HCT116 (cell line): ENCODE measurements around the gene DDX41. TPM values are rescaled to one million over a fixed set of nuclear protein-coding genes. Genes with fewer than 3 reads are reported as not detected.

ENCODE experiments used
- ATAC-seq: fragments of 200-7000 bp; cut with Tn5 transposase; 2 replicates; pipeline ENCODE4 v1.9.1; 2020; ENCODE audit warnings: mild to moderate bottlenecking, moderate library complexity
- BruUV-seq: library from RNA; stranded (reverse); fragments of 400-500 nt; replicated peaks from 2 replicates; lab custom pipeline; 2021; lab: Mats Ljungman, UMichigan
- CTCF ChIA-PET: fragments of 300-600 bp; sonication (Branson Sonifier 250); formaldehyde crosslinking; loops from one replicate; lab custom pipeline; 2021; ENCODE audit warnings: antibody characterized with exemption; lab: Charles Lee
- POLR2A ChIA-PET: fragments of 300-600, 350-600 bp; sonication (Branson Sonifier 250); formaldehyde crosslinking; loops from one replicate; lab custom pipeline; 2021; ENCODE audit warnings: antibody characterized with exemption; lab: Charles Lee
- RAD21 ChIA-PET, 2 experiments: fragments of 300-600 bp; sonication (Branson Sonifier 250); formaldehyde crosslinking; loops; one replicate each; lab custom pipeline; 2023; ENCODE audit warnings: low total read pairs in 2 of 2; ENCODE audit not compliant: uncharacterized antibody in 2 of 2, unreplicated experiment in 2 of 2, low non-redundant PET in 1 of 2; lab: Charles Lee
- DNase-seq: peaks from one replicate; pipeline ENCODE4 v3.0.0-alpha.2; 2010; ENCODE audit warnings: low read depth, low spot score
- H2AFZ ChIP-seq: fragments of 200-600 bp; shearing (Covaris generic), sonication (generic); 2 replicates; pipeline ENCODE4 v1.6.1; 2017; ENCODE audit warnings: low read depth, mixed run types, mixed read lengths, antibody characterized with exemption, low read length; ENCODE audit not compliant: poor library complexity, severe bottlenecking
- H3K27ac ChIP-seq: 2 replicates; pipeline ENCODE4 v1.5.1; 2012; ENCODE audit warnings: low read depth, low read length
- H3K27me3 ChIP-seq: fragments of 200-600 bp; sonication (generic); 2 replicates; pipeline ENCODE4 v1.6.1; 2016; ENCODE audit warnings: mixed run types, low read length, mixed read lengths; ENCODE audit not compliant: insufficient read depth
- H3K36me3 ChIP-seq, 2 experiments: fragments of 200-500 bp in 1 of 2; fragments of 200-600 bp in 1 of 2; sonication (Bioruptor generic) in 1 of 2; sonication (generic) in 1 of 2; 2 replicates each; pipeline versions ENCODE4 v1.5.1 to v1.6.1; 2014 to 2016; ENCODE audit warnings: low read length in 2 of 2, inconsistent platforms in 1 of 2, mixed read lengths in 1 of 2, mixed run types in 1 of 2; ENCODE audit not compliant: insufficient read depth in 2 of 2, control insufficient read depth in 1 of 2
- H3K4me1 ChIP-seq, 2 experiments: fragments of 200-600 bp in 1 of 2; sonication (generic) in 1 of 2; 2 replicates each; pipeline versions ENCODE4 v1.5.1 to v1.6.1; 2012 to 2017; ENCODE audit warnings: low read length in 2 of 2, inconsistent platforms in 1 of 2, mild to moderate bottlenecking in 1 of 2, mixed read lengths in 1 of 2, mixed run types in 1 of 2, moderate library complexity in 1 of 2; ENCODE audit not compliant: insufficient read depth in 2 of 2, control insufficient read depth in 1 of 2
- H3K4me2 ChIP-seq: fragments of 200-600 bp; sonication (generic); 2 replicates; pipeline ENCODE4 v1.6.1; 2017; ENCODE audit warnings: mixed run types, low read length, mixed read lengths
- H3K4me3 ChIP-seq, 2 experiments: fragments of 200-600 bp in 1 of 2; sonication (generic) in 1 of 2; replicated peaks in 1 of 2; 2 replicates each; pipeline ENCODE4 v1.5.1; 2011 to 2016; ENCODE audit warnings: low read length in 2 of 2, control low read depth in 1 of 2, low read depth in 1 of 2, mild to moderate bottlenecking in 1 of 2, mixed read lengths in 1 of 2, mixed run types in 1 of 2
- H3K79me2 ChIP-seq: fragments of 200-600 bp; sonication (generic); 2 replicates; pipeline ENCODE4 v1.6.1; 2017; ENCODE audit warnings: mild to moderate bottlenecking, mixed run types, low read length, moderate library complexity, mixed read lengths; ENCODE audit not compliant: insufficient read depth
- H3K9ac ChIP-seq: fragments of 200-600 bp; sonication (generic); 2 replicates; pipeline ENCODE4 v1.6.1; 2016; ENCODE audit warnings: low read length, mixed read lengths
- H3K9me2 ChIP-seq: fragments of 200-600 bp; sonication (generic), shearing (Covaris generic); 2 replicates; pipeline ENCODE4 v1.6.1; 2017; ENCODE audit warnings: mixed run types, mild to moderate bottlenecking, moderate library complexity; ENCODE audit not compliant: insufficient read depth
- H3K9me3 ChIP-seq, 2 experiments: fragments of 200-500 bp in 1 of 2; fragments of 200-600 bp in 1 of 2; sonication (Bioruptor generic) in 1 of 2; sonication (generic) in 1 of 2; 2 replicates each; pipeline ENCODE4 v1.6.1; 2014 to 2017; ENCODE audit warnings: low read length in 2 of 2, mixed read lengths in 2 of 2, inconsistent platforms in 1 of 2, low read depth in 1 of 2, mild to moderate bottlenecking in 1 of 2, mixed run types in 1 of 2, moderate library complexity in 1 of 2; ENCODE audit not compliant: control insufficient read depth in 1 of 2, insufficient read depth in 1 of 2
- H4K20me1 ChIP-seq: fragments of 200-600 bp; sonication (generic), shearing (Covaris generic); 2 replicates; pipeline ENCODE4 v1.6.1; 2017; ENCODE audit warnings: mixed run types, mild to moderate bottlenecking, moderate library complexity; ENCODE audit not compliant: insufficient read depth
- CBX3 ChIP-seq: IDR thresholded peaks from 2 replicates; pipeline ENCODE4 v1.6.1; 2012; ENCODE audit warnings: low read depth
- CEBPB ChIP-seq: IDR thresholded peaks from 2 replicates; pipeline ENCODE4 v1.6.1; 2012; ENCODE audit warnings: low read depth
- EGR1 ChIP-seq: IDR thresholded peaks from 2 replicates; pipeline ENCODE4 v1.6.1; 2012; ENCODE audit warnings: low read depth
- FOSL1 ChIP-seq: IDR thresholded peaks from 2 replicates; pipeline ENCODE4 v1.6.1; 2012; ENCODE audit warnings: low read depth
- MAX ChIP-seq: IDR thresholded peaks from 2 replicates; pipeline ENCODE4 v1.6.1; 2012
- POLR2A ChIP-seq: IDR thresholded peaks from 2 replicates; pipeline ENCODE4 v1.7.0; 2011; ENCODE audit warnings: borderline replicate concordance; ENCODE audit not compliant: insufficient read depth, insufficient read length; ENCODE audit errors: extremely low read depth
- POLR2AphosphoS5 ChIP-seq: IDR thresholded peaks from 2 replicates; pipeline ENCODE4 v1.6.1; 2011; ENCODE audit warnings: mild to moderate bottlenecking, low read depth, low read length, moderate library complexity
- RAD21 ChIP-seq: IDR thresholded peaks from 2 replicates; pipeline ENCODE4 v1.6.1; 2012; ENCODE audit warnings: low read depth, mild to moderate bottlenecking
- SIN3A ChIP-seq: IDR thresholded peaks from 2 replicates; pipeline ENCODE4 v1.6.1; 2012; ENCODE audit warnings: low read depth
- SP1 ChIP-seq: IDR thresholded peaks from 2 replicates; pipeline ENCODE4 v1.6.1; 2012; ENCODE audit warnings: low read depth
- SRF ChIP-seq: IDR thresholded peaks from 2 replicates; pipeline ENCODE4 v1.6.1; 2012; ENCODE audit warnings: low read depth
- TCF7L2 ChIP-seq: IDR thresholded peaks from 2 replicates; pipeline ENCODE4 v1.7.0; 2011; ENCODE audit warnings: borderline replicate concordance, inconsistent platforms; ENCODE audit not compliant: insufficient read depth, insufficient read length; ENCODE audit errors: extremely low read depth
- YY1 ChIP-seq: IDR thresholded peaks from 2 replicates; pipeline ENCODE4 v1.6.1; 2011; ENCODE audit warnings: low read length, low read depth, moderate library complexity, mild to moderate bottlenecking; ENCODE audit not compliant: insufficient replicate concordance; ENCODE audit errors: extremely low read depth
- intact Hi-C: fragments of 100-400 bp; cut with micrococcal nuclease; formaldehyde crosslinking; loops from 2 replicates; pipeline ENCODE4 v1.10.0; 2022
- total RNA-seq: library from RNA; stranded (reverse); gene quantifications from one replicate; pipeline ENCODE4 v1.2.1, GENCODE V29; 2021; ENCODE audit not compliant: unreplicated experiment
- TF ChIP-seq, protein P1 (sequence below): IDR thresholded peaks from 2 replicates; pipeline ENCODE4 v1.6.1; 2012; ENCODE audit warnings: low read depth
- TF ChIP-seq, protein P2 (sequence below): IDR thresholded peaks from 2 replicates; pipeline ENCODE4 v1.6.1; 2012

Gene DDX41
- total RNA-seq, 1 experiment from 2014 or later: 141 TPM

- CTCF ChIA-PET: no interaction called here
- RAD21 ChIA-PET: no interaction called here
- DNase-seq: no peak
- no peaks in the 10 kb centered on the region for H3K9me2 ChIP-seq
- POLR2A ChIA-PET: no interaction called here
- no peak overlapping the region for H3K9ac ChIP-seq
- no peaks in the 10 kb centered on the region; a peak in 1 of 4 replicates for H3K4me1 ChIP-seq
- ATAC-seq: peak; percentile 21
- no peaks in the 10 kb centered on the region for H3K9me3 ChIP-seq
- H4K20me1 ChIP-seq: no peaks in the 10 kb centered on the region
- H3K79me2 ChIP-seq: no peaks in the 10 kb centered on the region
- no peak overlapping the region for H3K27ac ChIP-seq
- H3K36me3 ChIP-seq: peaks cover 3 to 4% of the 10 kb centered on the region in 2 experiments; a peak in 1 of 4 replicates
- TF ChIP-seq POLR2A (no peak), RAD21 (no peak), POLR2AphosphoS5 (peak; percentile 33; the same call in 1 of the 2 replicates)
- no peak overlapping the region for H3K4me3 ChIP-seq
- intact Hi-C loops: no loop called here
- no peak overlapping the region for H2AFZ ChIP-seq
- BruUV-seq: no TSS peak
- H3K4me2 ChIP-seq: no peak overlapping the region
- no peaks in the 10 kb centered on the region for H3K27me3 ChIP-seq
Observed at GRCh38 chr5:177482359-177482795, 34.4 kb downstream of the DDX41 start.

DNA sequence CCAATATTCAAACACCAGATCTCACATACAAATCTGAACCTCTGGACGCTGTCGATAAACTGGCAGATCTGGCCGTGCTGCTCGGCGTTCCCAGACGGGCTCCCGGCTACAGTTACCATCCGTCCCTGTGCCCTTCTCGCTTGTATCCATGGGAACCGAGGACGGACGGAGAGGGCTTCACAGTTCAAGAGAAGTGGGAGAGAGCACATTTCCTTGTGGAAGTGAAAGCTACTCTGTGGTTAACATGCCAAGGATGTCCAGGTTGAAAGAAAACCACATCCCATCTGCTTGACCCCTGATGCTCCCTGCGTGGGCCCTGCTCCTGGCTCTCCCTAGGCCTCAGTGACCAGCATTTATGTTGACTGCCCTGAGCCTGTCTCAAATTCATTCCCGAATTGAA, 37.0 kb downstream of the DDX41 start:
- Histone ChIP-seq H3K27ac (no peak overlapping the region), H3K4me1 (peaks cover 0 to 13% of the 10 kb centered on the region in 2 experiments; a peak in 1 of 4 replicates), H3K9ac (no peak overlapping the region), H3K79me2 (no peaks in the 10 kb centered on the region), H3K4me2 (no peak overlapping the region), H3K9me3 (no peaks in the 10 kb centered on the region), H3K36me3 (no peaks in the 10 kb centered on the region), H4K20me1 (no peaks in the 10 kb centered on the region), H3K4me3 (no peak overlapping the region), H3K9me2 (no peaks in the 10 kb centered on the region), H3K27me3 (no peaks in the 10 kb centered on the region), H2AFZ (no peak overlapping the region)
- CTCF ChIA-PET: interaction anchor here (1.0 to 1.2 kb wide), 4 partner anchors 16 to 22 kb away, joined by 3 to 4 read pairs (median 4); partner anchors contain the start of gene PDLIM7
- no TSS peak for BruUV-seq
- intact Hi-C loops: no loop called here
- POLR2A ChIA-PET: interaction anchor here (1.0 to 6.3 kb wide), 2 partner anchors 15 to 22 kb away, joined by 6 to 54 read pairs; partner anchors contain the start of gene PDLIM7
- RAD21 ChIA-PET: no interaction called here
- no peak for DNase-seq
- no peak for ATAC-seq
- TF ChIP-seq TCF7L2: no peak
- no peak for TF ChIP-seq CEBPB
- TF ChIP-seq YY1: no peak
- TF ChIP-seq, protein P1, sequence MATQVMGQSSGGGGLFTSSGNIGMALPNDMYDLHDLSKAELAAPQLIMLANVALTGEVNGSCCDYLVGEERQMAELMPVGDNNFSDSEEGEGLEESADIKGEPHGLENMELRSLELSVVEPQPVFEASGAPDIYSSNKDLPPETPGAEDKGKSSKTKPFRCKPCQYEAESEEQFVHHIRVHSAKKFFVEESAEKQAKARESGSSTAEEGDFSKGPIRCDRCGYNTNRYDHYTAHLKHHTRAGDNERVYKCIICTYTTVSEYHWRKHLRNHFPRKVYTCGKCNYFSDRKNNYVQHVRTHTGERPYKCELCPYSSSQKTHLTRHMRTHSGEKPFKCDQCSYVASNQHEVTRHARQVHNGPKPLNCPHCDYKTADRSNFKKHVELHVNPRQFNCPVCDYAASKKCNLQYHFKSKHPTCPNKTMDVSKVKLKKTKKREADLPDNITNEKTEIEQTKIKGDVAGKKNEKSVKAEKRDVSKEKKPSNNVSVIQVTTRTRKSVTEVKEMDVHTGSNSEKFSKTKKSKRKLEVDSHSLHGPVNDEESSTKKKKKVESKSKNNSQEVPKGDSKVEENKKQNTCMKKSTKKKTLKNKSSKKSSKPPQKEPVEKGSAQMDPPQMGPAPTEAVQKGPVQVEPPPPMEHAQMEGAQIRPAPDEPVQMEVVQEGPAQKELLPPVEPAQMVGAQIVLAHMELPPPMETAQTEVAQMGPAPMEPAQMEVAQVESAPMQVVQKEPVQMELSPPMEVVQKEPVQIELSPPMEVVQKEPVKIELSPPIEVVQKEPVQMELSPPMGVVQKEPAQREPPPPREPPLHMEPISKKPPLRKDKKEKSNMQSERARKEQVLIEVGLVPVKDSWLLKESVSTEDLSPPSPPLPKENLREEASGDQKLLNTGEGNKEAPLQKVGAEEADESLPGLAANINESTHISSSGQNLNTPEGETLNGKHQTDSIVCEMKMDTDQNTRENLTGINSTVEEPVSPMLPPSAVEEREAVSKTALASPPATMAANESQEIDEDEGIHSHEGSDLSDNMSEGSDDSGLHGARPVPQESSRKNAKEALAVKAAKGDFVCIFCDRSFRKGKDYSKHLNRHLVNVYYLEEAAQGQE: no peak
- no peak for TF ChIP-seq CBX3
- no peak for TF ChIP-seq MAX
- TF ChIP-seq FOSL1: no peak
- TF ChIP-seq POLR2A: no peak
- TF ChIP-seq EGR1: no peak
- no peak for TF ChIP-seq SIN3A
- TF ChIP-seq SRF: no peak
- TF ChIP-seq SP1: no peak
- TF ChIP-seq, protein P2, sequence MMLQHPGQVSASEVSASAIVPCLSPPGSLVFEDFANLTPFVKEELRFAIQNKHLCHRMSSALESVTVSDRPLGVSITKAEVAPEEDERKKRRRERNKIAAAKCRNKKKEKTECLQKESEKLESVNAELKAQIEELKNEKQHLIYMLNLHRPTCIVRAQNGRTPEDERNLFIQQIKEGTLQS: no peak
